Ovary (tissue), 3 donors: ENCODE measurements around the gene MGAT5.

Source experiments
- CTCF ChIP-seq, 3 donors: fragments of 450-650 bp in 2 of 3; fragments of 200-600 bp in 1 of 3; IDR thresholded peaks; one replicate each; pipeline versions ENCODE4 v1.5.1 to v1.8.0; 2016 to 2022; ENCODE audit warnings: antibody characterized with exemption in 3 of 3, mild to moderate bottlenecking in 1 of 3
- EP300 ChIP-seq: sonication (generic); formaldehyde crosslinking; IDR thresholded peaks from one replicate; pipeline ENCODE4 v1.6.1; 2017; ENCODE audit warnings: antibody characterized with exemption
- POLR2A ChIP-seq: fragments of 450-650 bp; IDR thresholded peaks from one replicate; pipeline ENCODE4 v1.6.1; 2017; ENCODE audit warnings: antibody characterized with exemption, mild to moderate bottlenecking, moderate library complexity
- donor health status: DM: no; HTN: no; CAD: no.

- no peak for TF ChIP-seq CTCF (IDR thresholded peaks at IDR 0.05)
- TF ChIP-seq EP300 = no peak
- no peak for TF ChIP-seq POLR2A
Observed at GRCh38 chr2:134258684-134259388, 5.0 kb downstream of the MGAT5 start.
